IPS-NIHi7 (cell line): ENCODE results near the gene SASH3.

Experiments used
- DNase-seq: peaks from one replicate; pipeline ENCODE4 v3.0.0; 2012; ENCODE audit warnings: mixed read lengths; ENCODE audit errors: extremely low spot score

Gene SASH3

DNA sequence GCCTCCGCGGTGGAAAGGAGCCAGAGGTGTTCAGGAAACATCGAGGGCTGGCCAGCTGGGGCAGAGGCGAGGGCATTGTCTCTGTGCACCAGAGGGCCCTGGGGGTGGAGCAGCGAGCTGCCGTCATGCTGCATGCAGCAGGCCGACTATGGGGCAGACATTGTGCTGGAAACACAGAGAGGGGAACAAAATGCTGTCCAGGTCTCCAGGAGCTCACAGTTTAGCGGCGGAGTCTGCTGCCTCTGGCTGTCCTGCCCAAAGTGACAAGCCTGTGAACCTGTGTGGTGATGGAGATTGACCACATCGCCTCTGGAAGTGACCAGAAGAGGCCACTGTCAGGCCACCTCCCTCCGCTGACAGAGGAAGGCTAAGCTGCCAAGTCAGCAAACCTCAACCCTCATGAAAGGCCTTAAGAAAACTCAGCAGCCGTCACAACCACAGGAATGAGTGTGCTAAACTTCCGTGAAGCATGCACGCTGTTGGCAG lies 20.1 kb upstream of the SASH3 start:
- DNase-seq, result no peak

DNA sequence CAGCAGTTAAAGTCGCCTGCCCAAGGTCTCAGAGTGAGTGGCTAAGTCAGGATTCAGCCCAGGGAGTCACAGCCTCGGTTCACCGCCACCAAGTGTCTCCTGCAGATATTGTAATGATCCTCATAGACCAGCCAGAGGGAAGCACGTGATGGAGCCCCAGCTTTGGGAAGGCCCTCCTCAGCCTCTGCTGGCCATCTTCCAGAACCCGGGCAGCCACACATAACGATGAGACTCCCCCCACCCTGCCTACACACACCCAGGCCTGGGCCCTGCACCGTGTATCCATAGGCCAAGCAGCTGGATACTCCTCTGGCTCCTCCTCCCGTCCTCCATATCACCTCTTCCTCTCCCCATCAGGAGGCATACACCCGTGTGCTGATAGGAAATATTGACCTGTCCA lies 19.6 kb upstream of the SASH3 start:
- DNase-seq, result no peak

DNA sequence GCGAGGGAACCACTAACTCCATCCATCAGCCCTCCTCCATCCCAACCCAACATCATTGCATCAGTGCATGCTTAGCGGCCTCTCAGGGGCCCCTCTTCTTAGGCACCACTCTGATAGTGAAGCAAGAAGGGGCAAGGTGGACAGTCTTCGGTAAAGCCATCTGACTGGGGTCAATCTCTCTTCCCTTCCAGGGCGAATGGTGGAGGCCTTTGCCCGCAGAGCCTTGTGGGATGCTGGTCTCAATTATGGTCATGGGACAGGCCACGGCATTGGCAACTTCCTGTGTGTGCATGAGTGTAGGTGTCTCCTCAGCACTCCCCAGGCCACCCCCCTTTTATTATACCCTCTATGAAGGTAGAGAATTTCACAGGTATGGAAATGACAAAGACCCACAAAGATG lies 18.8 kb upstream of the SASH3 start:
- DNase-seq, result no peak

DNA sequence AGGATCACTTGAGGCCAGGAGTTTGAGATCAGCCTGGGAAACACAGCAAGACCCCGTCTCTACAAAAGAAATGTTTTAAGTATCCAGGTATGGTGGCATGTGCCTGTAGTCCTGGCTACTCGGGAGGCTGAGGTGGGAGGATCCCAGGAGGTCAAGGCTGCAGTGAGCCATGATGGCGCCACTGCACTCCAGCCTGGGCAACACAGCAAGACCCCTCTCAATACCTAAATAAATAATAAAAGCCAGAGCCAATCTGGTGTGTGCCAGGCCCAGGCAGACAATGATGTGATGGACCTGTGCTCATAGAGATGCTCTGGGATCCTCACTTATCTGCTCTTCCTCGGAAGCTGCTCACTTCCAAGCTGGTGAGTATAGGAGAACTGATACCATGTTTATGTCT lies 18.2 kb upstream of the SASH3 start:
- DNase-seq, result no peak

DNA sequence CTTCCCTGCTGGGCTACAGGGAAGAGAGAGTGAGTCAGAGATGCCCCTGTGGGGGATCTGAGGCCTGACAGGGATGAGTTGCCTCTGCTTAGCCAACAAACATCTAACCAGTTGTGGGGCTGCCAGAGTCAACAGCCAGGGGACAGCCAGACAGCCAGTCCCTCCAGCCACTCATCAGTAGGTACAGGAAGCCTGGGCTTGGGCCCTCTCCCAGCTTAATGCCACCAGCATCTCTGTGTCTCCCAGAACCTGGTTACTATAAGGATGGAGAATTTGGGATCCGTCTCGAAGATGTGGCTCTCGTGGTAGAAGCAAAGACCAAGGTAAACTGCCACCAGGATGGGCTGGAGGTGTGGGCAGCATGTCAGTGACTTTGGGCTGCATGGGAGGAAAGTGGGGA lies 17.3 kb upstream of the SASH3 start:
- DNase-seq, result no peak

DNA sequence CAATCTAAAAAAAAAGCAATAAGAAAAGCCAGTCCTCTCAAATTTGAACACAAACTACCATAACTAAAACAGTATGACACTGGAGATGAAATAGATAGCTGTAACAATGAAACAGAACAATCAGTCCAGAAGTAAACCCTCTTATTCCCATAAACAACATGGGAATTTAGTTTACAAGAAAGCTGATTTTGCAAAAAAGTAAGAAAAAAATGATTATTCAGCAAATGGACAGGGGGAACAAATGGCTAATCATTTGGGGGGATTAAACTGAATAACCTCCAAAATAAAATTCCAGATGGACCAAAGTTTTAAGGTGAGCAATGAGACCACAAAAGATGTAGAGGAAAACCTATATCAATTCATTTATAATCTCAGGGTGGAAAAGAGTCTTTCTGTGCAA lies 16.1 kb upstream of the SASH3 start:
- DNase-seq, result no peak

DNA sequence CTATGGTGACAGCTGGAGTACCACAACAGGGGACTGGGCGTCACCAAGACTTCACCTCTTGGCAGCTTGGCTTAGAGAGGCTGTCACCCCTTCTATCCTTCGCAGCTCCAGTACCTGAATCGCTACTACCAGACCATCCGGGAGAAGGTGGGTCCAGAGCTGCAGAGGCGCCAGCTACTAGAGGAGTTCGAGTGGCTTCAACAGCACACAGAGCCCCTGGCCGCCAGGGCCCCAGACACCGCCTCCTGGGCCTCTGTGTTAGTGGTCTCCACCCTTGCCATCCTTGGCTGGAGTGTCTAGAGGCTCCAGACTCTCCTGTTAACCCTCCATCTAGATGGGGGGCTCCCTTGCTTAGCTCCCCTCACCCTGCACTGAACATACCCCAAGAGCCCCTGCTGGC lies 11.6 kb upstream of the SASH3 start:
- no peak for DNase-seq

DNA sequence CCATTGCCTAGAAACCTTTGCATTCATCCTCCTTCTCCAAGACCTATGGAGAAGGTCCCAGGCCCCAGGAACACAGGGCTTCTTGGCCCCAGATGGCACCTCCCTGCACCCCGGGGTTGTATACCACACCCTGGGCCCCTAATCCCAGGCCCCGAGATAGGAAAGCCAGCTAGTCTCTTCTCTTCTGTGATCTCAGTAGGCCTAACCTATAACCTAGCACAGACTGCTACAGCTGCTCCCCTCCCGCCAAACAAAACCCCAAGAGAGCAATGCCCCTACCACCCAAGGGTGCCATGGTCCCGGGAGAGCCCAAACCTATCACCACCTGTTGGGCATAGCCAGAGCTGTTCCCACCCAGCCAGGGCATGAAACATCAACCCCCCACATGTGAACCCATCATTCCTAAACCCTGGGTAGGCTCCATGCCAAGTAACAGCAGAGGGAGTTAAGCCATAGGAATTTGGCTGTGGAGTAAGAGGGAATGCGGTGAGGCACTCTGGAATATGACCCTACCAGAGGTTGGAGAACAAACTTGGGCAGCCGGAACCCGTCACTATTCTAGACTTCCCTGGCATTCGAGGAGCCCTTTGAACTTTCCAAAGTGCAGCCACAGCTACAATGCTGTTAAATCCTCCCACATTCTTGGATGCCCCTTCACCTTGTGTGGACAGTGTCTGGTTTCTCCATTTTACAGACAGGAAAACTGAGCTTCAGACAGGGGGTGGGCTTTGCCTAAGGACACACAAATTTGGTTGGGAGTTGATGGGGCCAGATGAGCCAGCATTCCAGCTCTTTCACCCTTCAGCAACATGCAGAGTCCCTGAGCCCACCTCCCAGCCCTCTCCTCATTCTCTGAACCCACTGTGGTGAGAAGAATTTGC lies 10.9 kb upstream of the SASH3 start:
- no peak for DNase-seq

DNA sequence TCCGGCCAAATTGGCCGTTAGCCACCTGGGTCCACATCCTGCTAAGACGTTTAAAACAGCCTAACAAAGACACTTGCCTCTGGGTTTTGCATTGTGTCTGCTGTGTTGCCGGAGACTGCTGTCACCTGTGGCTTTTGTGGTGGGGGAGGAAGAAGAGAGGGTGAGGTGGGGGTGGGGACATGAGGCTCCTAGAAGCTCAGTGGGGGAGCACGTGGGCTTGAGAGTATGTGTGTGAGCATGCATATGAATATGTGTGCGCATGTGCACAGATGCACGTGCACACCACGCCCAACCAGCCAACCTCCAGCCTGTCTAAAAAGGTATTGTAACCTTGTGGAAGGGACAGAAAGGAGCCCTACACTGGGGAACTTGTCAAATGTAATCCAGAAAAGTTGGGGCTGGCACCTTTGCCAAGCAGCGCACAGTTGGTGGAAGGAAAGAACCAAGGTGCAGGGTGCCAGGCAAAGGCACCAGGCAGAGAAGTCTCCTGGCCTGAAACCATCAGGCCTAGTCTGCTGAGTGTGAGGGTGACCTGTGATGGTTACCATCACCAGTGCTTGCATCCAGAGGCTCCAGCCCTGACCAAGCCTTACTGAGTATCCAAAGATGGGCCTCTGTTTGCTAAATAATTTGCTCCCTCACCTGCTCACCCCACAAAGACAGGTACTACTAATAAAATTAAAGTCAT lies 10.1 kb upstream of the SASH3 start:
- no peak for DNase-seq

DNA sequence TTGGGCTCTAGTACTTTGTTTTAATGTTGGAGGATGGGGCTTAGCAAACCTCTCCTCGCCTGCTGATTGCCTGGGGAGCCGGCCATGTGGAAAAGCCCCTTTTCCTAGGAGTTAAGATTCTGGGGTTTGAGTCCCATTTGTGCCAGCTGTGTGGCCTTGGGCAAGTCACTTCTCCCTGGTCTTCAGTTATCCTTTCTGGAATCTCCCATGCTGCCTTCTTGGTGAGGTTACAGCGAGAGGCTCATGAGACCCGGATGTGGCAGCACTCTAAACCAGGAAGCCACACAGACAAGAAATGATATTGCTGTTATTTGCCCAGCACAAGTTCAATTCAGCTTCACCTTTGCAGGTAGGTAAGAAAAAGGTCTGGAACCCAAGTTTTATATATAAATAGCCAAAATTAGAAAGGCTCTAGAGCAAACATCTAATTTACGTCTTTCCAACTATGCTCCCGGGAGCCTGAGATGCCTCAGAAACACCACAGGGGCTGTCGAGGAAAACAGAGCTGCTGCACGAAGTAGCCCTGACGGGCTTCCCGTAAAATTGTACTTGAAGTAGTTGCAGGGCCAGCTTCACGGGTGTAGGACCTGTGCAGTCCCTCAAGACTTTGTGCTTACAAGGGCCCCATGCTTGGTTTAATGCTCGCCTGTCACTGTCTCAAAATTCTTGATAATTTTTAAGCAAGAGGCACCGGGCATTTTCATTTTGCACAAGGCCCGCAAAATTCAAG lies 8.3 kb upstream of the SASH3 start:
- no peak for DNase-seq

DNA sequence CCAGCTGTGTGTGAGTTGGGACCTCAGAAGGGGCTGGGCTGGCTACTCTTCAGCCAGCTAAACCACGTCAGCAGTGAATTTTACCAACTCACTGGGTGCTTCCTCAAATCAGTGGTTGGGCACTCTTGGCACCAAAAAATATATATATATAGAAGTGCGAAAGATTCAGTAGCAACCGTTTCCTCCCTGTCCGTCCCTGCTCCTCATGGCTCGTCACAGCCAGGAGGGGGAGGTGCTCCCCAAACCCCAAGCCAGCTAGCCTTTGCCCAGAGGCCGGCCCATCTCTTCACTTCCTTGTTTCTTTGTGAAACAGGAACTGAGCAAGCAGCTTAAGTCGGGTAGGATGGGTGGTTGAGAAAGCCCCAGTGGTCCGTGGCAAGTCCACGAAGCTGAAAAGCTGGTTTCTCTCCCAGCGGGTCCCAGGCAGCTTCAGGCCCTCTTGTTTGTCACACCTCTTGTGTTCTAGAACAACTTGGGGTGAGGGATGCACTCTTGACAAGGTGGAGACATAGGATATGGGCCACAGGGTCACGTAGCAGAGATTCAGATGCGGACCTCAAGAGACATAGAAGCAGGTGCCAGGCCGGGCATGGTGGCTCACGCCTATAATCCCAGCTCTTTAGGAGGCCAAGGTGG lies 6.8 kb upstream of the SASH3 start:
- no peak for DNase-seq

DNA sequence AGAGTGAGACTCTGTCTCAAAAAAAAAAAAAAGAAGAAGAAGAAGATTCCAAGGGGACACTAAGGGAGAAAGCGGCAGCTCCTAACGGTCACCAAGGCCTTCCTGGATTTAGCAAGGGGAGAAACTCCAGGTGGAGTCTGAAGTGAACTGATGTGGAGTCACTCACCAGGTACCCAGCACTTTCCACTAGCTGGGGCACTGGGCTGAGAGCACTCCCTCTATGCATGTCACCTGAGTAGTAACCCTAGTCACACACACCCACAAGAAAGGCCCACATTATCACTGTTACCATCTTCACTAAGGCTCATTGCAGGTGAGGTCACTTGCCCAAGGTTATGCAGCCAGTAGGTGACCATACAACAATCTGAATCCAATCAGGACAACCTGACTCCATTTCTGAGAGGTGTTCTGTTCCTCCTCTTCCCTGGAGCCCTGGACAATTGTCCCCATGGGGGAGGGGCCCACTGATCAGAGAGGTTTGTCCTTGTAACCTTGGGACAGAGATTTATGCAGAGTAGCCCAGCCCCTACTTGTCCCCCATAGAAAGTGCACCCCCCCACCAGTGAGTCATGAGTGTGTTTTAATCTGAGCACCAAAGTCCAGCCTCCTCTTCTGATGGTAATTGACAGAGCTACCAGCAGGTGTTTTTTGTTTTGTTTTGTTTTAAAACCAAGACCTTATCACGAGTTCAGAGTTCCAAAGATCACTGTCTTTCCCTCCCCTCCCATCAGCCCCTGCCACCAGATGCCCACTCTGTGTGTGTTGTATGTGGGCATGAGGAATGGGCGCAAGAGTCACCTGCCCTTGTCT lies 5.9 kb upstream of the SASH3 start:
- DNase-seq, result no peak

DNA sequence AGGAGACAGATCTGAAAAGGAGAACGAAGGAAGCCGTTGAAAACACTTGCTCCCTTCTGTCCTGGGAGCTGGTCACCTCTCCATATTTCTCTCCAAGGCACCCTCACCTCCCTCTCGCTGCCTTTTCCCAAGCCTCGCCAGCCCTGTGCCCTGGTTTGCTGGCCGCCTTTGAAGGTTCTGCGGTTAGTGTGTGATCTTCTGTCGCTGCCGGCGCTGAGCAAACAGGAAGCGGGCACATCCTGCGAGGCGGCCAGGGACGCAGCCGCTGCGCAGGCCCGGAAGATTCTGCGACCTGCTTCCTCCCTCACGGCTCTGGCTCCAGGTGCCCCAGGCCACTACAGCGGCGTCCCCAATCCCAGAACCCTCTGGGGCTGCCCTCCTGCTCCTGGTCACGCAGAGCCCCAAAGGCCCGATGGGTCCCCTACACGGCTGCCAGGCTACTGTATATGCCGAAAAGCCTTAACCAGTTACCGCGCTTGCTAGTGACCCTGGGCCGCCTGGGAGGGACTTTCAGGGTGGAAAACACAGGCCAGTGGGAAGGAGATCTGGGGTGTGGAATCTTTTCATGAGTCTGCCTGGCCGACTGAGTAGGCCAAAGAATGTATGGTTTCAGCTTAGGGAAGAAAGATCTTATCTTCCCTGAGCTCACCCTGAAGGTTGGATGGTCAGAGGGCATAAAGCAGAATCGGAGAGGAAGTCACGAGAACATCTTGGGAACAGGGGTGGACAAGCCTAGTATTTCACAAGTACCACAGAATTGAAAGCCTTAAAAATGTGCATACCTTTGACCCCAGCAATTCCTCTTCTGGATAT lies 2.3 kb upstream of the SASH3 start:
- no peak for DNase-seq

DNA sequence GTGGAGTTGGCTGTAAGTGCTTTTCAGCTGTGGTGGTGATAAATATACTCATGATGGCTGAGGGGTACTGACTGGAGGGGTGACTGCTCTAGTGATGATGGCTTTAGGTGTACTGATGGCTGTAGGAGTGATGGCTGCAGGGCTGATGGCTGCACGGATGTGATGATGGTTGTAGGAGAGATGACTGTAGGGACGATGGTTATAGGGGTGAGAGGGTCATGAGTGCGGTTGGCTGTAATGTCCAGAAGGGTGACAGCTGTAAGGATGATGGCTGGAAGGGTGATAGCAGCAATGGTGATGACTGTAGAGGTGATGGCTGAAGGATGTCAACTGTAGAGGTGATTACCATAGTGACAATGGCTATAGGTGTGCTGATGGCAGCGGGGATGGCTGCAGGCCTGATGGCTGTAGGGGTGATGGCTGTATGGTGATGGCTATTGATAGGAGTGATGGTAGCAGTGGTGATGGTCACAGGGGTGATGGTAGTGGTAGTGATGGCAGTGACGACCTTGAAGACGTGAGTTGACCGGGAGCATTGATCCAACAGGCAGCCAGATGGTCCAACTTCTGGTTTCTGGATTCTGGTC lies 570 bp upstream of the SASH3 start:
- DNase-seq, result no peak

DNA sequence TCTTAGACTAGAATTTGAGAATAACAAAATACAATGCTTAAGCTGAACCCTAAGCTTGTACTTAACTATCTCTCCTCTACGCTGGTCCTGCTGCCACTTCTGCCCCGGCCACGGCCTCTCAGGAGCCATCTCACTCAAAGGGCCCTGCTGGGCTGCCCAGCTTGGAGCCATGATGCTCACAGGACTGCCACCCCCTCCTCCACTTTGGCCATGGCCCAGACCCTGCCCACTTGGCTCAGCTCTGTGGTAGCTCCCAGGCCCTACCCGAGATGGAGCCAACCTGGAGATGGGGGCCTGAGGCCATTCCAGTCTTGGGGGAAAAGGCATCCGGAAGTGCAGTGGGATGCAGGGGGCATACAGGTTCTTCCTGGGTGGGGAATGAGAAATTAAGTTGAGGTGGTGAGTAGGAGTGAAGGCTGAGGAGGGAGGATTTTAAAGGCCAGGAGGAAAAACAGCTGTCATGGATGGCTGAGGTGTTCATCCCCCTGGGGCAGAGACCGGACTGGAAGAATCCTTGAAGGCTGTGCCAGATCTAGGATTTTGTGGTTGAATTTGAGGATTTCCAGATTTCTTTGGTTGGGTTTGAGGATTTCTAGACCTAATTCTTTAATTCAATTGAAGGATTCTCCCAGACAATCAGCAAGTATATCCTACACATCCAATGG lies 824 bp downstream of the SASH3 start:
- no peak for DNase-seq

DNA sequence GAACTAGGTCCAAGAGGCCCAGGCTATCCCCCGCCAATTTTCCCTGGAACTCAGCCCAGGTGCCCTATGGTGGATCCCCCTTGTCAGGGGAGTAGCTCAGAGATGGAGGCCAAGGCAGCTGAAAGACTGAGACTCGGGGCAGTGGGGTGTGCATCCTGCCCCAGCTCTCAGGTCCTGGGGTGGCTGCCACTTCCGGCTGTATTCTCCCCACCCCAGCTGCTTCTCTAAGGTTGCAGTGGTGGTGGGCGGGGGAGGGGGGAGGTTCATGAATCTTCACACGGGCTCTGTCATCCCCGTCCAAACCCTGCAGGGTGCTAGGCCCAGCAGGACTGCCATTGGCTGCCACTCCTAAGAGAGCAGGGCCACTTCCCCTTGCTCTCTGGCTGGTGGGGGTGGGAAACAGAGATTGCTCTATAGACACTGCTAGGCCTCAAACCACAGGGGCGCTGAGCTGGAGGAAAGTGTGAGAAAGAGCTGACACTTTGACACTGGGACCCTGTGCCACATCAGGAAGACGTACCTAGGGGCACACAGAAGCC lies 1.5 kb downstream of the SASH3 start:
- peak; percentile 68 for DNase-seq

DNA sequence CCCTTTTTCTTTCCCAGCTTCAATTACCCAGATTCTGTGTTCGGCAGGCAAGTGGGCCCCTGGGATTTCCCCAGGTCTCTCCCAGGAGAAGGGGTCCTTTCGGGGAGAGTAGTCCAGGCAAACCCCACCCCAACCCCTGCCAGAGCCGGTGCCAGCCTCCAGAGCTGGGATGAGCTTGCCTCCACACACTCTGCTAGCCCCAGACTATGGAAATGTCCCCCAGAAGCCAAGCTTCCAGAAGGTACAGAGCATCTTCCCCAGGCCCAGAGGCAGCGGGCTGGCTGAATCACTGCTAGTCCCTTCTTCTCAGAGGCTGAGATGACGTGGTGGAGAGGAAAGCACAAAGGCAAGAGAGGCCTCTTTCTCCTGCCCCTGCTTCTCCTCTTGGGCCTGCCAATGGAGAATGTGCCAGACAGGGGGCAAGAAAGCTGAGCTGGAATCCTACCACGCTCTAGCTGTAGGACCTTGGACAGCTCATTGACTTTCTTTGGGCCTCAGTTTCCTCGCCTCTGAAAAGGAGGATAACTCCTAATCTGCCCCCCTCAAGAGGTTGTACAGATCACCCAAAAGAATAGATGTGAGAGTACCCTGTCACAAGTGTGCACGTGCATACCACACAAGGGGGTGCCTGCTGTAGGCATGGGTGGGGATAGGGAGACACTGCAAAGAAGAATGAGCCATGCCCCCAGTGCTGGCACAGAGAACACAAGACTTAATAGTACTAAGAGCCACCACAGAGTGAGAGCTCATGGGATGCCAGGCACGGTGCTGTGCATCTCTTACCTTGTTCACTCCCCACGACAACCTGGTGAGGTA lies 2.1 kb downstream of the SASH3 start:
- DNase-seq, result no peak

DNA sequence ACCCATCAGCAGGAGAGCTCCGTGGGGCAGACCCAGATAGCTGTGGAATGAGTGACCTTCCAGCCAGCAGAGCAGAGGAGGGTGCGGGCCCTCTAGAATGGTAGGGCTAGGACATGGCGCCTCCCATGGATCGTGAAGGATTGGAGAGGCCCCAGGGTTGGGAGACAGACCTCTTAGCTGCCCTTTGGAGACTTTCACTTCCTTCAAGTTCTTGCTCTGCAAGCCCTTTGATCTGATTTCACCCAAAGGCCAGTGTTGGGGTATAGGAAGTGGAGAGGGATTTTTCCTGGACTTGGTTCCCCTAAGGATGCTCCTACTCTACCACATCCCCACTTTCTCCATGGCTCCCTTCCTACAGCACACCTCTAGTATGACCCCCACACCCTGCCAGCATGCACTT lies 3.0 kb downstream of the SASH3 start:
- DNase-seq, result no peak
